ENCODE data around the gene MRGPRF.

DNA sequence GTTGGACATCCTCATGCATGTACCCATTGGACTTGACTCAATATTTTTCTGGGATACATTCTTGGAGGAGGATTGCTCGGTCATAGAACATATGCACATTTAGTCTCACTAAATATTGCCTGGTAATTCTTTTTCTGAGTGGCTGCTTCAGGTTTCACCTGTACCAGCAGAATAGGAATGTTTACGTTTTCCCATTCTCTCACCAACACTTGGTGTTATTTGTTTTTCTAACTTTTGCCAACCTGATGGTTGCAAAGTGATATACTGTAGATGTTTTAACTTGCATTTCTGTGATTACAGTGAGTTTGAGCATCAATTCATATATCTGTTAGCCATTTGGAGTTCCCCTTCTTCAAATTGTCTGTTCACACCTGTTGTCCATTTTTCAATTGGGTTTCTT, 30.9 kb downstream of the MRGPRF start:
- TF ChIP-seq, protein P1, sequence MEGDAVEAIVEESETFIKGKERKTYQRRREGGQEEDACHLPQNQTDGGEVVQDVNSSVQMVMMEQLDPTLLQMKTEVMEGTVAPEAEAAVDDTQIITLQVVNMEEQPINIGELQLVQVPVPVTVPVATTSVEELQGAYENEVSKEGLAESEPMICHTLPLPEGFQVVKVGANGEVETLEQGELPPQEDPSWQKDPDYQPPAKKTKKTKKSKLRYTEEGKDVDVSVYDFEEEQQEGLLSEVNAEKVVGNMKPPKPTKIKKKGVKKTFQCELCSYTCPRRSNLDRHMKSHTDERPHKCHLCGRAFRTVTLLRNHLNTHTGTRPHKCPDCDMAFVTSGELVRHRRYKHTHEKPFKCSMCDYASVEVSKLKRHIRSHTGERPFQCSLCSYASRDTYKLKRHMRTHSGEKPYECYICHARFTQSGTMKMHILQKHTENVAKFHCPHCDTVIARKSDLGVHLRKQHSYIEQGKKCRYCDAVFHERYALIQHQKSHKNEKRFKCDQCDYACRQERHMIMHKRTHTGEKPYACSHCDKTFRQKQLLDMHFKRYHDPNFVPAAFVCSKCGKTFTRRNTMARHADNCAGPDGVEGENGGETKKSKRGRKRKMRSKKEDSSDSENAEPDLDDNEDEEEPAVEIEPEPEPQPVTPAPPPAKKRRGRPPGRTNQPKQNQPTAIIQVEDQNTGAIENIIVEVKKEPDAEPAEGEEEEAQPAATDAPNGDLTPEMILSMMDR (IDR thresholded peaks at IDR 0.05): no peak
- TF ChIP-seq POLR2A (IDR thresholded peaks at IDR 0.05): no peak
